ENCODE data around the gene SOCS6. TPM values are rescaled to one million over a fixed set of nuclear protein-coding genes. Genes with fewer than 3 reads are reported as not detected.

SOCS6 gene
- total RNA-seq, 4 donors from 2014 or later = 14.1 to 22.3 (median 19.4) TPM

- H3K36me3 ChIP-seq = no peaks in the 10 kb centered on the region
- H3K9me3 ChIP-seq = peaks cover 0 to 4% (median 0%) of the 10 kb centered on the region in 4 donors
- WGBS = 98% methylated on average over 2 of the region's 2 CpGs
- H3K27ac ChIP-seq (replicated peaks in 1 of 4) = no peak overlapping the region
- H3K4me1 ChIP-seq = peaks cover 0 to 2% (median 0%) of the 10 kb centered on the region in 4 donors
- no peaks in the 10 kb centered on the region for H3K27me3 ChIP-seq
- intact Hi-C loops (cut with DNase I) = no loop called here
- H3K4me3 ChIP-seq = no peak overlapping the region
- DNase-seq (ENCODE audit: extremely low spot score) = no peak
- TF ChIP-seq POLR2AphosphoS5 (IDR thresholded peaks at IDR 0.05) = no peak
- no peak for TF ChIP-seq POLR2A (IDR thresholded peaks at IDR 0.05; ENCODE audit: low read depth)
Observed at GRCh38 chr18:70279470-70279869, 9.4 kb upstream of the SOCS6 start.

- intact Hi-C loops (cut with DNase I) = no loop called here
- Histone ChIP-seq H3K36me3 (no peaks in the 10 kb centered on the region), H3K27me3 (no peaks in the 10 kb centered on the region), H3K27ac (replicated peaks in 1 of 4) (no peak overlapping the region), H3K4me1 (peaks cover 0 to 2% (median 0%) of the 10 kb centered on the region in 4 donors), H3K9me3 (peaks cover 0 to 4% (median 0%) of the 10 kb centered on the region in 4 donors), H3K4me3 (no peak overlapping the region)
- DNase-seq (ENCODE audit: extremely low spot score) = no peak
- TF ChIP-seq POLR2A (IDR thresholded peaks at IDR 0.05; ENCODE audit: low read depth) = no peak
- no peak for TF ChIP-seq CTCF (IDR thresholded peaks at IDR 0.05)
- no peak for TF ChIP-seq EP300 (IDR thresholded peaks at IDR 0.05)
- no peak for TF ChIP-seq POLR2AphosphoS5 (IDR thresholded peaks at IDR 0.05)
- 90% methylated on average over 5 of the region's 5 CpGs for WGBS
Observed at GRCh38 chr18:70280007-70280925, 8.6 kb upstream of the SOCS6 start.

- 76% methylated on average over 2 of the region's 2 CpGs for WGBS
- intact Hi-C loops (cut with DNase I) = loop anchor here (5.0 kb wide), 1 partner anchor 147 kb away; no protein-coding TSS in a partner anchor
- no peak for TF ChIP-seq CTCF (IDR thresholded peaks at IDR 0.05)
- no peak for TF ChIP-seq POLR2AphosphoS5 (IDR thresholded peaks at IDR 0.05)
- TF ChIP-seq EP300 (IDR thresholded peaks at IDR 0.05) = no peak
- TF ChIP-seq POLR2A (IDR thresholded peaks at IDR 0.05; ENCODE audit: low read depth) = no peak
Observed at GRCh38 chr18:70284976-70285620, 3.7 kb upstream of the SOCS6 start.

GRCh38 chr18:70287731-70288130 is 1.1 kb upstream of the SOCS6 start:
- H3K27ac ChIP-seq (replicated peaks in 1 of 4) = peak overlapping the region in 1 of 4 donors; percentile 88
- intact Hi-C loops (cut with DNase I) = loop anchor here (2.0 to 5.0 kb wide), 2 partner anchors 81 to 145 kb away; no protein-coding TSS in a partner anchor
- H3K9me3 ChIP-seq = no peaks in the 10 kb centered on the region
- peaks cover 22 to 39% (median 30%) of the 10 kb centered on the region in 4 donors for H3K4me1 ChIP-seq
- TF ChIP-seq POLR2AphosphoS5 (IDR thresholded peaks at IDR 0.05) (no peak), CTCF (IDR thresholded peaks at IDR 0.05) (no peak), POLR2A (IDR thresholded peaks at IDR 0.05; ENCODE audit: low read depth) (no peak), EP300 (IDR thresholded peaks at IDR 0.05) (no peak)
- H3K36me3 ChIP-seq = no peaks in the 10 kb centered on the region
- no peak for DNase-seq (ENCODE audit: extremely low spot score)
- peak overlapping the region in 3 of 4 donors; percentile 83 to 86 (median 85) for H3K4me3 ChIP-seq
- no peaks in the 10 kb centered on the region for H3K27me3 ChIP-seq
- 95% methylated on average over 2 of the region's 2 CpGs for WGBS

More at GRCh38 chr18:70284976-70285620, 3.7 kb upstream of the SOCS6 start:
- no peak for DNase-seq (ENCODE audit: extremely low spot score)
- Histone ChIP-seq H3K4me1 (peaks cover 3 to 14% (median 6%) of the 10 kb centered on the region in 4 donors), H3K27ac (replicated peaks in 1 of 4) (no peak overlapping the region), H3K4me3 (no peak overlapping the region), H3K36me3 (no peaks in the 10 kb centered on the region), H3K27me3 (no peaks in the 10 kb centered on the region), H3K9me3 (peaks cover 0 to 2% (median 0%) of the 10 kb centered on the region in 4 donors)
